OCI-LY1 (cell line): ENCODE measurements around the gene ATP8B3.
"Not testable (repeated sequence)": the region's sequence is repeated elsewhere in the genome, so short reads cannot be mapped to it uniquely, and the experiment has no call there.

Experiments used
- H2AFZ ChIP-seq: fragments of 200-600 bp; sonication (generic), shearing (Covaris generic); 2 replicates; pipeline ENCODE4 v1.6.0; 2014; ENCODE audit warnings: antibody characterized with exemption, mild to moderate bottlenecking, low read length
- H3F3A ChIP-seq: fragments of 200-600 bp; sonication (generic), shearing (Covaris generic); 2 replicates; pipeline ENCODE4 v1.6.0; 2014; ENCODE audit warnings: mild to moderate bottlenecking, antibody characterized with exemption, low read length, moderate library complexity; ENCODE audit not compliant: insufficient read depth
- H3K27ac ChIP-seq: fragments of 200-600 bp; sonication (generic); 2 replicates; pipeline ENCODE4 v1.5.1; 2014; ENCODE audit warnings: low read length, mixed run types, mild to moderate bottlenecking, low read depth; ENCODE audit not compliant: poor library complexity, severe bottlenecking
- H3K27me3 ChIP-seq: fragments of 200-600 bp; sonication (generic); 2 replicates; pipeline ENCODE4 v1.6.0; 2014; ENCODE audit warnings: antibody characterized with exemption, mild to moderate bottlenecking, low read length, moderate library complexity; ENCODE audit not compliant: insufficient read depth
- H3K36me3 ChIP-seq: fragments of 200-600 bp; sonication (generic); 2 replicates; pipeline ENCODE4 v1.6.1; 2014; ENCODE audit warnings: mild to moderate bottlenecking, antibody characterized with exemption, low read length, moderate library complexity, mixed read lengths; ENCODE audit not compliant: insufficient read depth
- H3K4me1 ChIP-seq: fragments of 200-600 bp; sonication (generic); 2 replicates; pipeline ENCODE4 v1.5.1; 2014; ENCODE audit warnings: mild to moderate bottlenecking, low read length, moderate library complexity; ENCODE audit not compliant: insufficient read depth, severe bottlenecking
- H3K4me2 ChIP-seq: fragments of 200-600 bp; sonication (generic), shearing (Covaris generic); 2 replicates; pipeline ENCODE4 v1.6.1; 2014; ENCODE audit warnings: low read length
- H3K4me3 ChIP-seq: fragments of 200-600 bp; sonication (generic); 2 replicates; pipeline ENCODE4 v1.5.1; 2014; ENCODE audit warnings: low read length, low read depth, mild to moderate bottlenecking, mixed read lengths; ENCODE audit not compliant: poor library complexity, severe bottlenecking
- H3K79me2 ChIP-seq: fragments of 200-600 bp; shearing (Covaris generic); 2 replicates; pipeline ENCODE4 v1.6.1; 2016; ENCODE audit warnings: mixed run types, low read length, mixed read lengths; ENCODE audit not compliant: insufficient read depth
- H3K9ac ChIP-seq: fragments of 200-600 bp; sonication (generic), shearing (Covaris generic); 2 replicates; pipeline ENCODE4 v1.6.1; 2014; ENCODE audit warnings: mild to moderate bottlenecking, low read length, mixed read lengths
- H3K9me2 ChIP-seq: fragments of 200-600 bp; sonication (generic), shearing (Covaris generic); 2 replicates; pipeline ENCODE4 v1.6.1; 2014; ENCODE audit warnings: low read depth, mild to moderate bottlenecking, low read length, mixed read lengths
- H3K9me3 ChIP-seq: fragments of 200-600 bp; shearing (Covaris generic); 2 replicates; pipeline ENCODE4 v1.6.1; 2014; ENCODE audit warnings: low read length, mixed read lengths
- H4K20me1 ChIP-seq: fragments of 200-600 bp; sonication (generic), shearing (Covaris generic); 2 replicates; pipeline ENCODE4 v1.6.0; 2016; ENCODE audit warnings: mild to moderate bottlenecking, low read length; ENCODE audit not compliant: insufficient read depth
- CTCF ChIP-seq: fragments of 200-600 bp; sonication (generic), shearing (Covaris generic); IDR thresholded peaks from 2 replicates; pipeline ENCODE4 v1.5.1; 2017; ENCODE audit warnings: mild to moderate bottlenecking, antibody characterized with exemption, low read length, moderate library complexity, mixed read lengths
- EZH2 ChIP-seq: fragments of 200-600 bp; sonication (generic), shearing (Covaris generic); IDR thresholded peaks from 2 replicates; pipeline ENCODE4 v1.8.0; 2017; ENCODE audit warnings: borderline replicate concordance, mixed run types, mild to moderate bottlenecking, antibody characterized with exemption, low read length, moderate library complexity, mixed read lengths

ATP8B3 gene

GRCh38 chr19:1805401-1806183, 6.5 kb downstream of the ATP8B3 start:
- H3K4me1 ChIP-seq, result no peaks in the 10 kb centered on the region
- no peak overlapping the region for H2AFZ ChIP-seq
- TF ChIP-seq EZH2 (no peak), CTCF (no peak)
- H3F3A ChIP-seq, result no peaks in the 10 kb centered on the region
- H3K4me2 ChIP-seq, result no peak overlapping the region
- peaks cover 3% of the 10 kb centered on the region; the same call in 1 of the 2 replicates for H3K27me3 ChIP-seq
- H3K9ac ChIP-seq, result no peak overlapping the region
- H3K27ac ChIP-seq, result no peak overlapping the region
- H3K9me3 ChIP-seq, result no peaks in the 10 kb centered on the region
- H4K20me1 ChIP-seq, result no peaks in the 10 kb centered on the region
- no peaks in the 10 kb centered on the region for H3K79me2 ChIP-seq
- H3K9me2 ChIP-seq, result no peaks in the 10 kb centered on the region
- no peaks in the 10 kb centered on the region for H3K36me3 ChIP-seq
- no peak overlapping the region for H3K4me3 ChIP-seq

GRCh38 chr19:1804858-1805257, 7.2 kb downstream of the ATP8B3 start:
- H3K36me3 ChIP-seq, result no peaks in the 10 kb centered on the region

GRCh38 chr19:1799695-1800342, 12.3 kb downstream of the ATP8B3 start:
- TF ChIP-seq EZH2 (no peak), CTCF (no peak)
- H3K27ac ChIP-seq, result no peak overlapping the region
- H2AFZ ChIP-seq, result no peak overlapping the region
- H3K36me3 ChIP-seq, result no peaks in the 10 kb centered on the region
- no peaks in the 10 kb centered on the region for H3K79me2 ChIP-seq
- no peak overlapping the region for H3K4me2 ChIP-seq
- no peaks in the 10 kb centered on the region for H3K4me1 ChIP-seq
- H3K27me3 ChIP-seq, result no peaks in the 10 kb centered on the region
- H3K9me3 ChIP-seq, result no peaks in the 10 kb centered on the region
- H3K4me3 ChIP-seq, result no peak overlapping the region
- H4K20me1 ChIP-seq, result no peaks in the 10 kb centered on the region
- H3K9ac ChIP-seq, result no peak overlapping the region
- no peaks in the 10 kb centered on the region for H3F3A ChIP-seq
- H3K9me2 ChIP-seq, result no peaks in the 10 kb centered on the region

More at GRCh38 chr19:1804858-1805257, 7.2 kb downstream of the ATP8B3 start:
- Histone ChIP-seq H3K9me2 (no peaks in the 10 kb centered on the region), H3K4me1 (no peaks in the 10 kb centered on the region), H3K9me3 (no peaks in the 10 kb centered on the region), H3K4me2 (no peak overlapping the region), H3F3A (no peaks in the 10 kb centered on the region), H4K20me1 (no peaks in the 10 kb centered on the region), H3K79me2 (no peaks in the 10 kb centered on the region), H2AFZ (no peak overlapping the region), H3K27ac (no peak overlapping the region), H3K9ac (no peak overlapping the region), H3K4me3 (no peak overlapping the region), H3K27me3 (peaks cover 3% of the 10 kb centered on the region; the same call in 1 of the 2 replicates)
- TF ChIP-seq EZH2 (no peak), CTCF (no peak)

GRCh38 chr19:1797313-1797712, 14.8 kb downstream of the ATP8B3 start:
- not testable (repeated sequence) for H3F3A ChIP-seq, H3K36me3 ChIP-seq, H3K4me1 ChIP-seq, H2AFZ ChIP-seq, H3K79me2 ChIP-seq, H3K9ac ChIP-seq, H3K4me2 ChIP-seq, H3K4me3 ChIP-seq, H3K27me3 ChIP-seq, H3K9me2 ChIP-seq, H3K9me3 ChIP-seq, H3K27ac ChIP-seq, H4K20me1 ChIP-seq
